ENCODE results near the gene ARMC8.

The ARMC8 gene

GRCh38 chr3:138310494-138310893 lies 123.4 kb downstream of the ARMC8 start:
- no peak for DNase-seq (ENCODE audit: low spot score)

- DNase-seq (ENCODE audit: low spot score), result no peak
Measured at GRCh38 chr3:138314751-138315150, 127.7 kb downstream of the ARMC8 start.

- DNase-seq (ENCODE audit: low spot score), result no peak
Measured at GRCh38 chr3:138317687-138318086, 130.6 kb downstream of the ARMC8 start.

GRCh38 chr3:138323971-138324370 lies 136.9 kb downstream of the ARMC8 start:
- no peak for DNase-seq (ENCODE audit: low spot score)

GRCh38 chr3:138325990-138326389 lies 138.9 kb downstream of the ARMC8 start:
- DNase-seq (ENCODE audit: low spot score), result no peak

GRCh38 chr3:138326866-138327595 lies 139.9 kb downstream of the ARMC8 start:
- DNase-seq (ENCODE audit: low spot score), result no peak

GRCh38 chr3:138327831-138328230 lies 140.7 kb downstream of the ARMC8 start:
- DNase-seq (ENCODE audit: low spot score), result no peak

GRCh38 chr3:138328341-138328740 lies 141.2 kb downstream of the ARMC8 start:
- DNase-seq (ENCODE audit: low spot score), result no peak

GRCh38 chr3:138329127-138329983 lies 142.3 kb downstream of the ARMC8 start, which contains the start of gene NME9:
NME9 (minus strand) TSS chr3:138329851; CDS start chr3:138329335, 516 bp downstream.
- DNase-seq (ENCODE audit: low spot score), result peak; percentile 95

- DNase-seq (ENCODE audit: low spot score), result no peak
Measured at GRCh38 chr3:138329984-138330293, 142.8 kb downstream of the ARMC8 start.

- peak; percentile 56 for DNase-seq (ENCODE audit: low spot score)
Measured at GRCh38 chr3:138331143-138331894, 144.2 kb downstream of the ARMC8 start.

GRCh38 chr3:138332472-138333073 lies 145.5 kb downstream of the ARMC8 start:
- DNase-seq (ENCODE audit: low spot score), result peak; percentile 52

- no peak for DNase-seq (ENCODE audit: low spot score)
Measured at GRCh38 chr3:138334608-138335007, 147.5 kb downstream of the ARMC8 start.

GRCh38 chr3:138336454-138336999 lies 149.4 kb downstream of the ARMC8 start:
- no peak for DNase-seq (ENCODE audit: low spot score)

- DNase-seq (ENCODE audit: low spot score), result no peak
Measured at GRCh38 chr3:138338244-138338643, 151.1 kb downstream of the ARMC8 start.

- DNase-seq (ENCODE audit: low spot score), result no peak
Measured at GRCh38 chr3:138338811-138339210, 151.7 kb downstream of the ARMC8 start.

GRCh38 chr3:138340511-138340910 lies 153.4 kb downstream of the ARMC8 start:
- DNase-seq (ENCODE audit: low spot score), result no peak

GRCh38 chr3:138344754-138345153 lies 157.7 kb downstream of the ARMC8 start:
- no peak for DNase-seq (ENCODE audit: low spot score)
